Gastrocnemius medialis (tissue), 4 donors: ENCODE results near the gene RNF25.

Experiments
- POLR2A ChIP-seq, 2 donors: fragments of 450-650 bp; IDR thresholded peaks; one replicate each; pipeline ENCODE4 v1.6.1; 2017; ENCODE audit warnings: antibody characterized with exemption in 2 of 2, mild to moderate bottlenecking in 2 of 2, moderate library complexity in 2 of 2
- TF ChIP-seq, protein P1 (sequence below), 5 experiments: fragments of 450-650 bp in 3 of 5; fragments of 200-600 bp in 2 of 5; sonication (generic) in 2 of 5; IDR thresholded peaks in 4 of 5; conservative IDR thresholded peaks in 1 of 5; 1 replicate in 4 of 5; 2 replicates in 1 of 5; pipeline ENCODE4 v1.5.1; 2016 to 2019; ENCODE audit warnings: antibody characterized with exemption in 5 of 5, mild to moderate bottlenecking in 3 of 5, moderate library complexity in 3 of 5

DNA sequence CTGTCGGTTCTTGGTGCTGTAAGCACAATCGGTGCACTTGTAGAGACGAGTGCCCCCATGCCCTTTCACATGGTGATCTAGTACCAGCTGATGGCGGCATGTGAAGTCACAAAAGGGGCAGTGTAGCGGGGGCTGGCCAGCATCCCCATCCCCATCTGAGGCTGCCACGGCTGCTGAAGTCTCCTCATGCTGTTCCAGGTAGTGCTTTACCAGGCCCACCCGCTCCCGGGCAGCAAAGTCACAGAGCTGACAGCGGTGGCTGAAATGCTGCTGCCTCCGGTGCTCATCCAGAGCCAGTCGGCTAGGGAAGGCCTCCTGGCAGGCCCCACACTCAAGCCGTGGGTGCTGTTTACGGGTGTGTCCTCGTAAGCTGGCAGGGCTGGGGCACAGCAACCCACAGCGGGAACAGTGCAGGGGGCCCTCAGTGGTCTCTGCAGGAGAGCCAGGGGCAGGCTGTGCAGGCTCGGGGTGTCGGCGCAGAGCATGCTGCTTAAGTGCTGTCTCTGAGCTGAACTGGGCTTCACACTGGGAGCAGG lies 29.6 kb downstream of the RNF25 start:
- TF ChIP-seq, protein P1, sequence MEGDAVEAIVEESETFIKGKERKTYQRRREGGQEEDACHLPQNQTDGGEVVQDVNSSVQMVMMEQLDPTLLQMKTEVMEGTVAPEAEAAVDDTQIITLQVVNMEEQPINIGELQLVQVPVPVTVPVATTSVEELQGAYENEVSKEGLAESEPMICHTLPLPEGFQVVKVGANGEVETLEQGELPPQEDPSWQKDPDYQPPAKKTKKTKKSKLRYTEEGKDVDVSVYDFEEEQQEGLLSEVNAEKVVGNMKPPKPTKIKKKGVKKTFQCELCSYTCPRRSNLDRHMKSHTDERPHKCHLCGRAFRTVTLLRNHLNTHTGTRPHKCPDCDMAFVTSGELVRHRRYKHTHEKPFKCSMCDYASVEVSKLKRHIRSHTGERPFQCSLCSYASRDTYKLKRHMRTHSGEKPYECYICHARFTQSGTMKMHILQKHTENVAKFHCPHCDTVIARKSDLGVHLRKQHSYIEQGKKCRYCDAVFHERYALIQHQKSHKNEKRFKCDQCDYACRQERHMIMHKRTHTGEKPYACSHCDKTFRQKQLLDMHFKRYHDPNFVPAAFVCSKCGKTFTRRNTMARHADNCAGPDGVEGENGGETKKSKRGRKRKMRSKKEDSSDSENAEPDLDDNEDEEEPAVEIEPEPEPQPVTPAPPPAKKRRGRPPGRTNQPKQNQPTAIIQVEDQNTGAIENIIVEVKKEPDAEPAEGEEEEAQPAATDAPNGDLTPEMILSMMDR (IDR thresholded peaks at IDR 0.05 in 4 of 5, conservative IDR thresholded peaks at IDR 0.05 in 1 of 5): no peak
- no peak for TF ChIP-seq POLR2A (IDR thresholded peaks at IDR 0.05)
